H54 (cell line): ENCODE data around the gene BCAS4.

ENCODE experiments used
- DNase-seq: peaks from one replicate; pipeline ENCODE4 v3.0.0; 2011; ENCODE audit warnings: low spot score, mixed read lengths; ENCODE audit not compliant: insufficient read length
- FAIRE-seq: peaks from 3 replicates; lab custom pipeline; 2011; peaks lifted over from hg19 to GRCh38; lab: Jason Lieb, UNC
- POLR2A ChIP-seq: IDR thresholded peaks from 2 replicates; pipeline ENCODE4 v1.6.1; 2011; ENCODE audit warnings: low read depth, mild to moderate bottlenecking, low read length

The BCAS4 gene

DNA sequence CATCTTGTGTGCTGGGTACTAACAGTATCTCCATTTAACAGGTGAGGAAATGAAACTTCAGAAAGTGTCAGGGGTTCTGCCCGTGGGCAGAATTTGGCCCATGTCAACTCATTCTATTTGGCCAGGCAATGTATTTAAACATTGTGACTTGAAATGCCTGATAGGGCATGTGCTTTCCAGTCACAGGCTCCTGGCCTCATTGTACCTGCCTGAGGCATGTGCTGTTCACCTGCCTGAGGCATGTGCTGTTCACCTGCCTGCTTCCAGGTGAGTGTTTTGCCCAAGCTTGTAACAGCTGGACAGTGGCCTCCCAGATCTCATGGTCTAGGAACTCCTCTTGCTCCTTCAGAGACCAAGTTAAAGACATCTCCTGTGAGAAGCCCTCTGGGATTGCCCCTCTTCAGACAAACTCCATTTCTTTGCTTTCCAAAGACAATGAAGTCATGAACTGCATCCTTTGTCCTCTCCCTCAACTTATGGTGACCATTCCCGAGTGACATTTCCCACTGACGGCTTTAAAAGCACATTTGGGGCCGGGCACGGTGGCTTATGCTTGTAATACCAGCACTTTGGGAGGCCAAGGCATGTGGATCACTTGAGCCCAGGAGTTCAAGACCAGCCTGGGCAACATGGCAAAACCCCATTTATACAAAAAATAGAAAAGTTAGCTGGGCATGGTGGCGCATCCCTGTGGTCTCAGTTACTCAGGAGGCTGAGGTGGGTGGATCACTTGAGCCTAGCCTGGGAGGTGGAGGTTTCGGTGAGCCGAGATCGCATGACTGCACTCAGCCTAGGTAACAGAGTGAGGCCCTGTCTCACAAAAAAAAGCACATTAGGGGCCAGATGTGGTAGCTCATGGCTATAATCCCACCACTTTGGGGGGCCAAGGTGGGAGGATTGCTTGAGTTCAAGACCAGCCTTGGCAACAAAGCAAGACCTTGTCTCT is 48.7 kb downstream of the BCAS4 start:
- TF ChIP-seq POLR2A = no peak
- no peak for FAIRE-seq
- DNase-seq = no peak

DNA sequence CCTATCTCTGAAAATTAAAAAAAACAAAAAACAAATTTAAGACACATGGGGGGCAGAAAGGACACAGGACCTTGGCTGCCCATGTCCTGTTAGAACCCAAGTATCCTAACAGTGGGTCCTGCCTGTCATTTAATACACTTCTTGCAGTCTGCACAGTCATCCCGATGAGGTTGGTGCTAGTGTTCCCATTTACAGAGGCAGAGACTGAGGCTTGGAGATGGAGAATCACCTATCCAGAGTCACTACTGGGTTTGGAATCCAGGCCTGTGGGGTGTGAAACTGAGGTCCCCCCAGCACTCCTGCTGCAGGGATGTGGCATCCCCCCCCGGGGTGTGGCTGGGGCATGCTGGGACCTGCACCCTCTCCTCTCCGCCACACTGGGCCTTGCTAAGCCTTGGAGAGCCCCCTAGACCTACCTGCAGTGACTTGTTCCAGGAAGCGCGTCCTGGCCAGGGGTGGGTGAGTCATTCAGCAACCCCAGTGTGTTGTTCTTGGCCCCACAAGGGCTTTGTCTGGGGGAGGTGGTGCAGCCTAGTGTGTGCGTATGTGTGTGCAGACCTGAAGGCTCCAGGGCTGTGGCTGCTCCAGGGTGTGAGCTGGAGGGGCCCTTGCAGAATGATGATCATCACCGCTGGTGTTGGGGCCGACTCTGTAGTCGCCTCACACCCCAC is 49.7 kb downstream of the BCAS4 start:
- no peak for TF ChIP-seq POLR2A
- peak; percentile 95 for DNase-seq
- peak; percentile 53 for FAIRE-seq

DNA sequence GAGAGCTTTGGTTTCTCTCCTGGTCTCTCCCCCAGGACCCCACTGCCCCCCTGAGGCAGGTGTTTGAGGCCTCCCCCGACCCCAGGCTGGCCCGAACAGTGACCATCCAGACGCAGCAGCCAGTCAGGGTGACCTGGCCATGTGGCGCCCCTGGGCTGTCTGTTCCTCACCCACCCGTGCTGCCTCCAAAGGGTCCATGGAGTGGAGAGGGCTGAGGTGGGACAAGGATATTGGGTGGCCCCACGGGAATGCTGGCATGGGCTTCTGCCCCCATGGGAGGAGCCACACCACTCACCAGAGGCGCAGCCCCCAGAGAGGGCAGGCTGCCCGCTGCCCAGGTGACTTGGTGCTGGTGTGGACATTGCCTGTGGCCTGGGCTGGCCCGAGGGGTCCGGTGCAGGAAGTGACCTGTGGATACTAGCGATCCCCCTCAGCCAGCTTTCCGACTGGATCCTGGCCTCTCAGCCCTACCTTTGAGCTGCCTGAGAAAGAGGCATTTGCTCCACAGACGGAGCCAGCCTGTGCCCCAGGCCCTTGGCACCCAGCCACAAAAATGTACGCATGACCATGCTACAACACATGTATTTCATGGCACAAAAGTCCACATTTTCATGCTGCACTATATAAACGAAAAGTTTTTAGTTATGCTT is 50.8 kb downstream of the BCAS4 start:
- no peak for TF ChIP-seq POLR2A
- DNase-seq = no peak
- FAIRE-seq = no peak

DNA sequence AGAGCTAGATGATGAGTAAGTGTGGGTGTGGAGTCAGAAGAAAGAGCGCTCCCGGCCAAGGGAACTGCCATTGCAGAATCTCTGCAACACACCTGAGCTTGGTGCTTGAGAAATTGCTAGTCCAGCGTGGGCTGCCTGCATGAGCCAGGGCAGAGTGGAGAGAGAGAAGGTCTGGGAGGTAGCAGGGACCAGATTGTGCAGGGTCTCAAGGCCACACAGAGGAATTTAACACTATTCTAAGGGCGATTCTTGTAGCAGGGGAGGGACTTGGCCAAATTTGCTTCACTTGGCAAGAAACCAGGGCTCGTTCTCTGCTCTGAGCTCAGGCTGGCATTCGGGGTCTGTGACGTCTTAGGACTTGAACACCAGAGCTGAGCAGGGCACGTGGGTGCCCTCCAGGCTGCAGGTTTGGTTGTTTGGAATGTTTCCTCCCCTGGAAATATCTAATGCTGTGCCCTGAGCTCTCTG is 53.5 kb downstream of the BCAS4 start:
- TF ChIP-seq POLR2A = no peak
- FAIRE-seq (no peak), DNase-seq (no peak)

DNA sequence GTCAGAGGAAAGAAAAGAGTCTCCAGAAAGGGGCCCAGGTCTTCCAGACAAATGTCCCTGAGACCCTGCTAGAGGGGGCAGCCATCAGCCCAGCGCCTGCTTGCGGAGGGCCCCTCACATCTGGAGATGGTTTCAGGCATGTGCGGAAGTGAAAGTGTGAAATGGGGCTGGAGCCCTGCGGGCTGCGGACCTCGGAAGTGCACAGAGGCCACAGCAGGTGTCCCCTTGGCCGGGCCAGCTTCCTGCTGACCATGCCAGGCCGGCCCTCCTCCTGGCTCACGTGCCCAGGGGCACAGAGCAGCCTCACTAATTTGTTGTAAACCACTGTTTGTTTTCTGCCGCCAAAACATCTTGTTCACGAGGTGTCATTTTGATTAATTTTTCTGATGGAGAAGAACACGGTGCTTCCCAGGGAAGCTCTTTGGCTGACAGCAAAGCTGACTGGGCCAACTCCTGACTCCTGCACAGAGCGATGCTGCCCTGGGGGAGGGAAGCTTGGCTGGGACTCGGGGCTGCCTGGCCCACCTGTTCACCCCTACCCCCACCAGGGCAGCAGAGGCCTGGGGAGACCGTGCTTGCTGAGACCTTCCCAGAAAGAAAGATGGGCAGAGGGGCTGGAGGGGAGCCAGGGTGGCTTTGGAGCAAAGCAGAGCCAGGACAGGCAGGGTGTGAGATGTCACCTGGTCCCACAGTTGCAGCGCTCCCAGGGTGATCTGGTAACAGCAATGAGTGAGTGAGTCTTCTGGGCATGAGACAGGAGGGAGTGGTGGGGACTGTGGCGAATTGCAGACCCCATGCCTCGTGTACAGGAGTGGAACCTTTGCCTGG is 54.2 kb downstream of the BCAS4 start:
- DNase-seq = no peak
- no peak for FAIRE-seq
- TF ChIP-seq POLR2A = no peak

DNA sequence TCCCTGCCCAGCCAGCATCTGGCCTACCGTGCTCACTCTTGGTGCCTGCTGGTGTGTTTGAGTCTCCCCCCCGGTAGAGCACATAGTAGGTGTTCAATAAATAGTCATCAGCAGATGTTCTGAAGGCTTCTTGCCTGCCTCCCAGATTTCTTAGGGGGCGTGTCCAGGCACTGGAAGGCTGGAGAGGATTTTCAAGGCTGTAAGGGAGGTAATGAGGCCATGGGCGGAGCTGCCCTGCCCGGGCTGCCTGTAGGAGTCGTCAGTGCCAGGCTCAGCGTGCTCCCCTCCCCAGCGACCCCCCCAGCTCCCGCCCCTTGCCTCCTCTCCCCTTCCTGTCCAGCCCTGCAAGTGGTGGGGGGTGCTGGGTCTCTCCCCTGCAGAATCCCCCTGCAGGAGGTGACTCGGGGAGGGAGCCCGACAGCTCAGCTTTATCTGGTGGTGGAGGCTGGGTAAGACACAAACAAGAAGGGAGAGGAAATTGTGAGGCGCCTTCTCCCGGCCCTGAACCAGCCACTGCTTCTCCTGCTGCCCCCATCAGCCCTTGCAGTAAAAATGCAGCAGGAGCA is 55.9 kb downstream of the BCAS4 start:
- DNase-seq = no peak
- FAIRE-seq = no peak
- TF ChIP-seq POLR2A = no peak

DNA sequence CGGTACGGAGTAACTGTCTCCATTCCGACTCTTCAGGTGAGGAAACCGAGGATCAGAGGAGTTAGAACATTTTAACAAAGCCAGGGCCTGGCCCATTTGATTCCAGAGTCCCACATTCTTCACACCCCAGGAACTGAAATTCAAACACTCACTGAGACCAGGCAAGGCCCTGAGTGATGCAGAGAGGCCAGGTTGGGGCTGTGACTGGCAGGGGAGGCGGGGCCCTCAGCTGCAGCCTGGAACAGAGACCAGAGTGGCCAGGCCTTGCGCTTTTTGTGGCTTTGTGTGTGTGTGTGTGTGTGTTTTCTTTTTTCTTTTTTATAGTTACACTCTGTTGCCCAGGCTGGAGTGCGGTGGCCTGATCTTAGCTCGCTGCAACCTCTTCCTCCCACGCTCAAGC is 57.2 kb downstream of the BCAS4 start:
- no peak for FAIRE-seq
- TF ChIP-seq POLR2A = no peak

DNA sequence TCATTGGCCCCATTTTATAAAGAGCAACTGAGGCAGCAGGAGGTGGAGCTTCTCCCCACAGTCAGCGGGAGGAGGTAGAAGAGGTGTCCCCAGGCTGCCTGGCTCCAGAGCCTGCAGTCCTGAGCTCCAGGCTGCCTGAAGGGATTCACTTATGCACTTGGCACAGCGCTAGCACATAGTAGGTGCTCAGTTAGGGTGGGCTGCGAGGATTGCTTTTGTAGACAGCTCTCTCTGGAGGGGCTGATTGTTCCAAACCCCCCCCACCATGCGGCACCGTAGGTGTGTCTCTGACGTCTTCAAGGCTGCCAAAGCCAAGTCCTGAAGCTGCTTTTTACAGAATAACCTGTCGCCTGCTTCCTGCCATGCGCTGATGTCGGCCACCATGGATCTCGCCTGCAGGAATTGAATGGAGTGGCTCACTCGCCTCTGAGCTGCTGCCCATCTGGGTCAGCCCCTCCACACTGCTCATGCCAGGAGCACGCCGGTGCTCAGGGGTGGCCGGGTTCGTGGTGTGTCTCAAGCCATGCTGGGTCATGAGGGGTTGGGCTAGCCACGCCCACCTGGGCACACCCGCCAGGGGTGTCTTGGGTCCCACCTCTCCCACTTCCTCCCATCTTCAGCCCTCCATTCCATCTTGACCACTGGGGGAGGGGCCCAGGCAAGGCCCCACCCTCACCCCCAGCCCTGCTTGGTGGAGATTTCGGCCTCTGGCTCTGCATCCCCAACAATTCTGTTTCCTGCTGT is 59.8 kb downstream of the BCAS4 start:
- no peak for FAIRE-seq
- TF ChIP-seq POLR2A = no peak
- DNase-seq = no peak

More for the DNA sequence above, 57.2 kb downstream of the BCAS4 start:
- no peak for DNase-seq

DNA sequence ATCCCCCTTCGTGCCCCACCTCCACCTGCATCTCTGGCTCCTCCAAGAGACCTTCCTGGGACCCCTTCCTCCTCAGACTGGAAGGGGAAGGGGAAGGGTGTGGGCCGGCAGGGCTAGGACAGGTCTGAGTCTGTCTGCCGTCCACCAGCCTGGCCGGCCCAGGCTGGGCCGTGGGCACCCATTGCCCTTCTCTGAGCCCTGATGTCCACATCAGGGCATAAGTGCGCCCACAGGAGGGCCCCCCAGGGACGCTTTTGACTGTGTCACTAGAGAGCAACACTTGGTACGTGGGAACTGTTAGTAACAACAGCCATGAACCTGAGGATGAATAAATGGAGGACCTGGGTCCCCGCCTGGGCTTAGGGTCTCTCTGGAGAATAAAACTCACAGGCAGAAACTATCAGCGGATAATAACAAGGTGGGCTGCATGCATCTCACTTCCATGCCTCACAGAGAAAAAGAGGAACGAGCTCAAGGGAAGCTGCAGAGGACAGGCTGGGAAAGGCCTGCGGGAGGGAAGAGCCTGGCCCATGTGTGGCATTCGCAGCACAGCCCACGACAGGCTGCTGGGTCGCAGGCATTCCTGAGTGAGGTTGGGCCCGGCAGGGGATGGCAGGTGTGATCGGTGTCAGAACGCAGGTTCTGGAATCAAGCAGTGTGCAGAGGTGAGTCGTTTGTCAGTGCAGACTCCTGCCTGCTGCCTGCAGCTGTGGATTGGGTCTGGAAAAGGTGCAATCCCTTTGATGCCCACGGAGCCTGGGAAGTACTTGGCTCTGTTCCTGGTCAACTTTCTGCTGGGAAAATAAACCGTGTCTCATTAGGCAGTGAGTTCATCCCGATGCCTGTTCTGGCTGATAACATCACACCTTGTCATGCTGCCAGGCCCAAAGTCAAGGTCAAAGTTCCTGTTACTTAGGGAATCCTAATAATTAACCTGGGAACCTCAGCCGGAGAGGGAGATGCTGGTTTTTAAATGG is 60.9 kb downstream of the BCAS4 start:
- FAIRE-seq (no peak), DNase-seq (peak; percentile 40)
- TF ChIP-seq POLR2A = no peak

DNA sequence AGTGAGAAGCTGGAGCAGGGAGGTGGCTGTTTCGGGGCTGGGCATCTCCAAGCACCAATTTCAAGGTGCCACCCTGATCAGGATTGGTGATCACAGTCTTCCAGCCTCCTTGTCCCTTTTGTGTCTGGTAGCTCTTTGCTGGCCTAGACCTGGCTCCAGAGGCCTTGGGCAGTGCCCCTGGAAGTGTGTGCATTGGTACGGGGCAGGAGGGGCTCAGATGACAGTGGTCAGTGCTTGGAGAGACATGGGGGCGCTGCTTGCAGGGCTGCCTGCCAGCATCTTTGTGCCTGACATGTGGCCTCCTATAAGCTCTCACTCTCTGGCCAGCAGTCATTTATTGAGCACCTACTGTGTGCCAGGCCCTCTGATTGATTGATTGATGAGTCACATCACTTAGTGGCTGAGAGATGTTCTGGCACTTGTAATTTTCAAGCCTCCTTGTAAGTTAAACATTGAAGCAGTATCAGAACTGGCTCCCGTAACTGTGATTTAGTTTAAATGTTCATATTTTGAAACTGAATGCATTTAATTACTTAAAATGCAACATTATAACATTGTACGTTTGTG is 61.7 kb downstream of the BCAS4 start:
- no peak for FAIRE-seq

DNA sequence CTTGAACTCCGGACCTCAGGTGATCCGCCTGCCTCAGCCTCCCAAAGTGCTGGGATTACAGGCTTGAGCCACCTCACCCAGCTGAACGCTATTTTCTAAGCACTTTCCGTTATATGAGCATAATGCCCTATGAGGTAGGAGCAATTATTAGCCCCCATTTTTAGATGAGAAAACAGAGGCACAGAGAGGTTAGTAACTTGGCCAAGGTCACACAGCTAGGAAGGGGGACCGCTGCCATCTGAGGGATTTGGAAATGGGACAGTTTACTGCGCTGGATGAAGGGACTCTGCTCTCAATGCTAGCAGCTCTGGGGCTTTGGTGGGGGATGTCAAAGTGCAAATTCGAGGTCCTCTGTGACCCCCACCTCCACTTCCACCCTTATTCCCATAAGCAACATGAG is 62.5 kb downstream of the BCAS4 start:
- no peak for DNase-seq
- no peak for FAIRE-seq
- TF ChIP-seq POLR2A = no peak

More for the DNA sequence above, 61.7 kb downstream of the BCAS4 start:
- no peak for TF ChIP-seq POLR2A
- DNase-seq = no peak
